Smooth muscle cell (in vitro differentiated cells): ENCODE data around the gene AUTS2. TPM values are rescaled to one million over a fixed set of nuclear protein-coding genes. Genes with fewer than 3 reads are reported as not detected.

Experiments used
- DNase-seq: peaks from one replicate; lab custom pipeline; 2025; ENCODE audit not compliant: unreplicated experiment; lab: John Stamatoyannopoulos, UW
- H2AFZ ChIP-seq: fragments of 200-600 bp; sonication (generic); 2 replicates; pipeline ENCODE4 v1.6.0; 2016; ENCODE audit warnings: antibody characterized with exemption, low read depth, mild to moderate bottlenecking
- H3F3A ChIP-seq: fragments of 200-600 bp; sonication (generic); 2 replicates; pipeline ENCODE4 v1.6.0; 2017; ENCODE audit warnings: antibody characterized with exemption, low read depth
- H3K27ac ChIP-seq: fragments of 200-600 bp; sonication (generic); 2 replicates; pipeline ENCODE4 v1.5.1; 2016; ENCODE audit warnings: low read depth, mild to moderate bottlenecking
- H3K27me3 ChIP-seq: fragments of 200-600 bp; sonication (generic); 2 replicates; pipeline ENCODE4 v1.6.1; 2016; ENCODE audit warnings: low read depth, mild to moderate bottlenecking
- H3K36me3 ChIP-seq: fragments of 200-600 bp; sonication (generic); 2 replicates; pipeline ENCODE4 v1.5.1; 2016; ENCODE audit warnings: low read depth
- H3K4me1 ChIP-seq: fragments of 200-600 bp; sonication (generic); 2 replicates; pipeline ENCODE4 v1.5.1; 2016; ENCODE audit warnings: low read depth
- H3K4me2 ChIP-seq: fragments of 200-600 bp; sonication (generic); 2 replicates; pipeline ENCODE4 v1.6.0; 2016; ENCODE audit warnings: mild to moderate bottlenecking
- H3K4me3 ChIP-seq: fragments of 200-600 bp; sonication (generic); 2 replicates; pipeline ENCODE4 v1.5.1; 2016; ENCODE audit warnings: mild to moderate bottlenecking
- H3K79me2 ChIP-seq: fragments of 200-600 bp; sonication (generic); 2 replicates; pipeline ENCODE4 v1.6.0; 2016; ENCODE audit warnings: low read depth, mild to moderate bottlenecking
- H3K9ac ChIP-seq: fragments of 200-600 bp; sonication (generic); 2 replicates; pipeline ENCODE4 v1.6.0; 2016; ENCODE audit warnings: low read depth
- H3K9me3 ChIP-seq: fragments of 200-600 bp; sonication (generic); replicated peaks from 2 replicates; pipeline ENCODE4 v1.5.1; 2016; ENCODE audit warnings: low read depth
- H4K20me1 ChIP-seq: fragments of 200-600 bp; sonication (generic); 2 replicates; pipeline ENCODE4 v1.6.0; 2016; ENCODE audit warnings: low read depth
- CTCF ChIP-seq: fragments of 200-600 bp; sonication (generic); IDR thresholded peaks from 2 replicates; pipeline ENCODE4 v1.5.1; 2017; ENCODE audit warnings: borderline replicate concordance, mild to moderate bottlenecking, antibody characterized with exemption; ENCODE audit not compliant: insufficient read depth, poor library complexity, severe bottlenecking
- WGBS: methylation state at CpG from one replicate; pipeline ENCODE4 v1.1.7; 2016; ENCODE audit warnings: low lambda C conversion rate; 5-methylcytosine and 5-hydroxymethylcytosine counted together
- polyA plus RNA-seq: library from polyadenylated mRNA; unstranded; fragments of >200 nt; fragmentation: Nextera tagmentation; extraction: Ambion mirVana; gene quantifications from 2 replicates; pipeline ENCODE4 v1.2.1, GENCODE V29; 2016
- total RNA-seq: library from RNA; depleted of rRNA; stranded (reverse); fragments of >200 nt; gene quantifications from 2 replicates; pipeline ENCODE4 v1.2.3, GENCODE V29; 2014

The AUTS2 gene
- total and polyA plus RNA-seq, 2 experiments from 2014 or later = 6.5 to 8.6 TPM

DNA sequence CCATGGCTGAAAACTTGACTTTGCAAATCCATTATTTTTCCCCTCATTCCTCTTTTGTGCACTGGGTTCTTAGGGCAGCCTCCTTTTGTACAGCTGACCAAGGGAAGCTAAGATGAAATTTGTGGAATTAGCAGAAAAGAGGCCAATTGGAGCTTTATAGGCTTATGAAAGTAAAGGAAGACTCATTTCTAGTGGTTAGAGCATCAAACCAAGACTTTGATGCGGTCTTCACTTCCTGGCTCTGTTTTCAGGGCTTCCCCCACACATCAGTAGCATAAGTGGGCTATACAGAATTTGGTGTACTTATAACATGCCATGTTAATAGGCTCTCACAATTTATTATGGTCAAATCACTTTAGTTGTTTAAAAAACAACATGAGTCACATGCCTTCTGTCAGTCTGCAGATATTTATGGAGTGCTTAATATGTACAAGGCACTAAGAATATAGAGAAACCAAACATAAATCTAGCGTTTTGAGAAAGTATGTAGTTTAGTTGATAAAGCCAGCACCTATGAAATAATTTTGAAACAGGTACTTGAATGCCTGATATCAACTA is 5.7 kb downstream of the AUTS2 start:
- Histone ChIP-seq H3K36me3 (no peaks in the 10 kb centered on the region), H3K4me1 (peaks cover 8% of the 10 kb centered on the region), H2AFZ (no peak overlapping the region), H3K79me2 (peaks cover 11% of the 10 kb centered on the region), H3K4me3 (no peak overlapping the region), H3F3A (no peaks in the 10 kb centered on the region), H4K20me1 (peaks cover 84% of the 10 kb centered on the region), H3K9me3 (no peaks in the 10 kb centered on the region), H3K9ac (no peak overlapping the region), H3K27ac (no peak overlapping the region), H3K4me2 (peak overlapping the region; percentile 29), H3K27me3 (peaks cover 48% of the 10 kb centered on the region)
- whole genome bisulfite sequencing = 62% methylated on average over 2 of the region's 2 CpGs
- no peak for TF ChIP-seq CTCF
- DNase-seq = no peak

DNA sequence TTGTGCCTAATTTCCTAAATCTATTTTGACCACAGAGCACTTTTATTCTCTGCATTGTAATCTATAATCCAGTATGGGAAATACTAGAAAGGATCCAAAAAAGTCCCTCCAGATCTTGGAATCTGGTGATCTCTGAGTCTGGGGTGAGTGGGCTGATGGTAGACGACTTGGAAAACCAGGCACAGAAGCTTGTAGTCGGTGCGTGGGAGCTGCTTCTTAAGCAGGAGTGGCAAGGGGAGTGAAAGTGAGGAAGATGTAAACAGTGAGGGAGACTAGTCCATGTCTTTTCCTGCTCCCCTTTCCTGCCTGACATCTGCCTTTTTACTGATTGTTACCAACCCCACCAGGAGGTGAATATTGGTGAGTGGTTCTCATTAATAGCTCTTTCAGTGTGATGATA is 6.8 kb downstream of the AUTS2 start:
- TF ChIP-seq CTCF = no peak
- H3K36me3 ChIP-seq = no peaks in the 10 kb centered on the region
- H3K27ac ChIP-seq = no peak overlapping the region
- 13% methylated on average over 3 of the region's 3 CpGs for WGBS
- H3F3A ChIP-seq = no peaks in the 10 kb centered on the region
- peaks cover 92% of the 10 kb centered on the region for H4K20me1 ChIP-seq
- no peak overlapping the region for H3K4me3 ChIP-seq
- no peaks in the 10 kb centered on the region for H3K9me3 ChIP-seq
- no peak for DNase-seq
- H3K4me2 ChIP-seq = peak overlapping the region; percentile 16
- H2AFZ ChIP-seq = no peak overlapping the region
- H3K27me3 ChIP-seq = peaks cover 55% of the 10 kb centered on the region
- peaks cover 11% of the 10 kb centered on the region for H3K79me2 ChIP-seq
- H3K4me1 ChIP-seq = peaks cover 11% of the 10 kb centered on the region
- no peak overlapping the region for H3K9ac ChIP-seq

DNA sequence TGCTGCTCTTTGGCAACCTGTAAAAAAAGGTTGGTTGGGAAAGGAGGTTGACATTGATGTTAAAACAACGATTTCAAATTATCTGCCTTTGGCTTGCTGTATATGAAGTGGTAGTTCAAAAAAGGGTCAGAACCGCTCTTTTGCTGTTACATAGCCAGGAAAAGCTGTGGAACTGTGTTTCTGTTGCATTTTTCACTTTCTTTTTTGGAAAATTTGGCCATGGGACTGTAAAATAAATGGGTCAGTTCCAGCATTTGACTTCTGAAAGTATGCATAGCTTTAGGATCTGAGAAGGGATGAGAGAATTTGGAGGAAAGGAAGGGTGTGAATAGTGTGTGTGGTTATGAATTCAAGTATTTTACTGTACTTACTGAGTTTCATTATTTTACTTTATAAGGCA is 7.3 kb downstream of the AUTS2 start:
- Histone ChIP-seq H2AFZ (no peak overlapping the region), H3K27me3 (peaks cover 53% of the 10 kb centered on the region), H4K20me1 (peaks cover 95% of the 10 kb centered on the region), H3K9me3 (no peaks in the 10 kb centered on the region), H3F3A (no peaks in the 10 kb centered on the region), H3K4me2 (no peak overlapping the region), H3K79me2 (peaks cover 9% of the 10 kb centered on the region), H3K27ac (no peak overlapping the region), H3K9ac (no peak overlapping the region), H3K4me1 (peaks cover 11% of the 10 kb centered on the region), H3K36me3 (no peaks in the 10 kb centered on the region), H3K4me3 (no peak overlapping the region)
- no peak for TF ChIP-seq CTCF
- DNase-seq = no peak
- 30% methylated on average over 2 of the region's 2 CpGs for WGBS

- H3K36me3 ChIP-seq = no peaks in the 10 kb centered on the region
- TF ChIP-seq CTCF = no peak
- H3F3A ChIP-seq = no peaks in the 10 kb centered on the region
- no peaks in the 10 kb centered on the region for H3K79me2 ChIP-seq
- WGBS = 65% methylated on average over 4 of the region's 4 CpGs
- peaks cover 61% of the 10 kb centered on the region for H3K27me3 ChIP-seq
- H3K4me3 ChIP-seq = no peak overlapping the region
- peaks cover 3% of the 10 kb centered on the region for H3K4me1 ChIP-seq
- DNase-seq = no peak
- H3K4me2 ChIP-seq = no peak overlapping the region
- peaks cover 84% of the 10 kb centered on the region for H4K20me1 ChIP-seq
- no peak overlapping the region for H2AFZ ChIP-seq
- H3K9me3 ChIP-seq = no peaks in the 10 kb centered on the region
- H3K9ac ChIP-seq = no peak overlapping the region
- no peak overlapping the region for H3K27ac ChIP-seq
Measured at GRCh38 chr7:69608049-69608448, 9.8 kb downstream of the AUTS2 start.
